GM21825 (cell line): ENCODE results near the gene AMFR.
"Not testable (repeated sequence)": the region's sequence is repeated elsewhere in the genome, so short reads cannot be mapped to it uniquely, and the experiment has no call there.

Experiments
- ATAC-seq: cut with Tn5 transposase; IDR thresholded peaks from one replicate; pipeline ENCODE4 v1.9.1; 2021; ENCODE audit warnings: mild to moderate bottlenecking, moderate library complexity; ENCODE audit not compliant: unreplicated experiment

AMFR gene

GRCh38 chr16:56396724-56397123 lies 28.6 kb downstream of the AMFR start:
- ATAC-seq, result not testable (repeated sequence)

DNA sequence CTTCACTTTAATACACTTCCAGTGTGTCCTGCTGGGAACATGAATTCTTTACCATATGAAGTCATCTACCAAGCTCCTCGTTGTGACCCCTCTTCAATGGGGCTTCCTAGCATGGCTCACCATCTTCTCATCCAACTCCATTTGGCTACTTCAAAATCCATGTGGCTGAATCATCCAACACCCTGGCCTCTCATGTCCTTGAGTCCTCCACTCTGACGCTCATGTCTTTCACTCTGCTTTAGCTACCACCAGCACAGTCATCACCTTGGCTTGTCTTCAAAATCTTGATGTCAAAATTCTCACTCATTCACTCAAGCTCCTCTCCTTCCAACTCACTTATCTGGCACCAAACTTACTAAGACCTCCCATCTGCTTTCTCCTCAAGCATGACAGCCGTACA lies 35.8 kb downstream of the AMFR start:
- ATAC-seq, result no peak

- no peak for ATAC-seq
Observed at GRCh38 chr16:56388209-56388608, 37.1 kb downstream of the AMFR start.

DNA sequence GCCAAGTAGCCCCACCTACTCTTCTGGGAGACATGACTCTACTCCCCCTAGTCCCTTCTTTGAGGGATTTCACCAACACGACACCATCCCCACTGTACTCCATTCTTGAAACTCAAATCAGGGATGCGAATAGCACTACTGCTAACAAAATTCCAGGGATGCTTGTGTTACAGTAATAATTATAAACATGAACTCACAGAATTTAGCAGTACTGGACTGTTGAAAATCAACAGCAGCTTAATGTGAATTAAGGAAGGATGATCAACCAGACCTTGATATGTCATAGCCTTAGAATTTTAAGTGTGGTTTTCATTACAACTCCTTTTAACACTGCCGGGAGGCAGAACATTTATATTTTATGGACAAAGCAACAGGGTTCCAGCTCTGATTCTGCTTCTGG lies 37.9 kb downstream of the AMFR start:
- ATAC-seq, result no peak

- ATAC-seq, result no peak
Observed at GRCh38 chr16:56384074-56384721, 41.1 kb downstream of the AMFR start.

DNA sequence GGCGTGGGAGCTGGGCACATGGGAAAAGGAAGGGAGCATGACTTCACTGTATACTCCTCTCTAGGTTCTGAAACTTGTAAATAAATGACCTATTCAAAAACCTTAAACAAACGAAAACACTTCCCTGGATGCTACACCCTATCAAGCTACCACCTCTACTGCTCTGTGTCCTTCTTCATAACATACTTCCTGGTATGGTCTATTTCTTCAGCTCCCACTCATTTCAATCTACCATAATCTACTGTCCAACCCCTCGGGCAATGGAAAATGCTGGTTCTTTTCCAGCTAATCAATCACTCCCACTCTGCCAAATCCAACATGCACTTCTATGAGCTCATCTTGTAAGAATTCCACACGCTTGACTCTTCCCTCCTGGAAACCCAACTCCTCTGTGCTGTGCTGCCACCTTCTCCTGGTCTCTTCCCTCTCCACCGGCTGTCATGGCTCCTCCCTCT lies 42.4 kb downstream of the AMFR start:
- ATAC-seq, result no peak

DNA sequence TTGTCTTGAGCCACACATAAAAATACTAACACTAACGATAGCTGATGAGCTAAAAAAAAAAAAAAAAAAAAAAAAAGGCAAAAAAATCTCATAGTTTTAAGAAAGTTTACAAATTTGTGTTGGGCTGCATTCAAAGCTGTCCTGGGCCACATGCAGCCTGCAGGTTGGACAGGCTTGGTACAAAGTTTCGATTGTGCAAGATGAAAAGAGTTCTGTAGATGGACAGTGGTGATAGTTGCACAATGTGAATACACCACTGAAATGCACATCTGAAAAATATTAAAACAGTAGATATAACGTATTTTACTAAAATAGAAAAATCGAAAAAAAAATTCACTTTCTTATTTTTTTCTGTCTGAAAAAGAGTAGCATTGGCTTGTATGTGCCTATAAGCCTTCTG lies 42.9 kb downstream of the AMFR start:
- ATAC-seq, result no peak

DNA sequence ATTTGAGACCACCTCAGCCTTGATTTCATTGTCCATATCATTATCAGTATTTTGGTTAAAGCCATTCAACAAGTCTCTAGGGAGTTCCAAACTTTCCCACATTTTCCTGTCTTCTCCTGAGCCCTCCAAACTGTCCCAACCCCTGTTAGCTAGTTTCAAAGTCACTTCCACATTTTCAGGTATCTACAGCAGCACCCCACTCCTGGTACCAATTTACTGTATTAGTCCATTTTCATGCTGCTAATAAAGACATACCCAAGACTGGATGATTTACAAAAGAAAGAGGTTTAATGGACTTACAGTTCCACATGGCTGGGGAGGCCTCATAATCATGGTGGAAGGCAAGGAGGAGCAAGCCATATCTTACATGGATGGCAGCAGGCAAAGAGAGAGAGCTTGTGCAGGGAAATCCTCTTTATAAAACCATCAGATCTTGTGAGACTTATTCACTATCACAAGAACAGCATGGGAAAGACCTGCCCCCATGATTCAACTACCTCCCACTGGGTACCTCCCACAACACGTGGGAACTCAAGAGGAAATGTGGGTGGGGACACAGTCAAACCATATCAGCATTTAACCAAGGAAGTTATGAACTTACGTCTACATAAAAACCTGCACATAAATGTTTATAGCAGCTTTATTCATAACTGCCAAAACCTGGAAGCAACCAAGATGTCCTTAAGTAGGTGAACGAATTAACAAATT lies 44.4 kb downstream of the AMFR start:
- ATAC-seq, result not testable (repeated sequence)

DNA sequence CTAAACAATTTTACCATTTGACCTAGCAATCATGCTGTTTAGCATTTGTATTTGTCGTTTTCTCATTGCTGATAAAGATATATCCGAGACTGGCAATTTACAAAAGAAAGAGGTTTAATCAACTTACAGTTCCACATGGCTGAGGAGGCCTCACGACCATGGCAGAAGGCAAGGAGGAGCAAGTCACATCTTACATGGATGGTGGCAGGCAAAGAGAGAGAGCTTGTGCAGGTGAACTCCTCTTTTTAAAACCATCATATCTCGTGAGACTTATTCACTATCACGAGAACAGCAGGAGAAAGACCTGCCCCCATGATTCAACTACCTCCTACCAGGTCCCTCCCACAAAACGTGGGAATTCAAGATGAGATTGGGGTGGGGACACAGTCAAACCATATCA lies 46.3 kb downstream of the AMFR start:
- ATAC-seq, result not testable (repeated sequence)

- ATAC-seq, result not testable (repeated sequence)
Observed at GRCh38 chr16:56375792-56376191, 49.6 kb downstream of the AMFR start.

DNA sequence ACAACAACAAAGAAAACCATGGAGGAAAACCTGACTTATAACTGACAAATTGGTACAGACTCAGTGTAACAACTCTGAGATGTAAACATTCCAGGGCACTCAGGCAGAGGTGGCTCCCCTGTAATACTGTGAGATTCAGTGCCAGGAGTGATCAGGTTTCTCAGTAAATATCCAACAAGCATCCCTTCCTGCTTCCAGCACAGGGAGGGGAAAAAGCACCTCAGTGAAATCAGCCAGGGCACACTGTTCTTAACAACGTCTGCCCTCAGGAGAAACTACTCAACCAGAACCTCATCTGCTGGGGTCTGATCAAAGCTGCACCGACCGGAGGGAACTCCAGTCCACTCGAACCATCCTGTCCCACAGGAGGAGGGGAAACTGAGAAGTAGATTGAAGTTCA lies 52.3 kb downstream of the AMFR start:
- no peak for ATAC-seq

DNA sequence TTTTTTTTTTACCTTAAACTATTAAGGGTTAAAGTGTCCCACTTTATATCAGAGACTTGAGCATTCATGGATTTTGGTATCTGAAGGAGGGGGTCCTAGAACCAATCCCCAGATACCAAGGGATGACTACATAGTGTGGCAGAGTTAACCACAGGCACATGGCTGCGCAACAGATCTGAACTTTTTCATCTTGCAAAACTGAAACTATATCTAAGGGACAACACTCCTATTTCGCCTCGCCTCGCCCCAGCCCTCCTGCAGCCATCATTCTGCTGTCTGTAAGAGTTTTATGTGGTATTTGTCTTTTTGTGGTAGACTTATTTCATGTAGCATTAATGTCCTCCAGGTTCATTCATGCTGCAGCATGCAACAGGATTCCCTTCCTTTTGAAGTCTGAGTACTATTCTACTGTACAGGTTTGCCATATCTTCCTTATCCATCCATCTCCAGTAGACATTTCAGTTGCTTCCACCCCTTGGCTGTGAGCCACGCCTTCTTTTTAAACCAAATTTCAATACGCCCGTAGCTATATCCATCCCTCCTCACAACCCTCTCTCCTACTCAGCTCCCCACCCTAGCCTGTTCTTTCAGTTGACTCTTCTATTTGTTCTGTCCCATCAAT lies 53.2 kb downstream of the AMFR start:
- no peak for ATAC-seq

DNA sequence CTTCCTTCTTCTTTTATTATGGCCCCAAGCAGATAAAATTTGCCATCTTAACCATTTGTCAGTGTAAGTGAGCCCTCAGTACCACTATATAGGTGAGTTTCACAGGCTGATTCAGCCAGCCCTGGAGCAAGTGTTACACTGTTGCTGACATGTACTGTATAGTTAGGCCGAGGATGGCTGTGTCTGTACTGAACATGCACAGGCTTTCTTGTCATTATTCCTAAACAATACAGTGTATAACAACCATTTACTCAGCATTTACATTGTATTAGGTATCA lies 53.7 kb downstream of the AMFR start:
- ATAC-seq, result no peak

DNA sequence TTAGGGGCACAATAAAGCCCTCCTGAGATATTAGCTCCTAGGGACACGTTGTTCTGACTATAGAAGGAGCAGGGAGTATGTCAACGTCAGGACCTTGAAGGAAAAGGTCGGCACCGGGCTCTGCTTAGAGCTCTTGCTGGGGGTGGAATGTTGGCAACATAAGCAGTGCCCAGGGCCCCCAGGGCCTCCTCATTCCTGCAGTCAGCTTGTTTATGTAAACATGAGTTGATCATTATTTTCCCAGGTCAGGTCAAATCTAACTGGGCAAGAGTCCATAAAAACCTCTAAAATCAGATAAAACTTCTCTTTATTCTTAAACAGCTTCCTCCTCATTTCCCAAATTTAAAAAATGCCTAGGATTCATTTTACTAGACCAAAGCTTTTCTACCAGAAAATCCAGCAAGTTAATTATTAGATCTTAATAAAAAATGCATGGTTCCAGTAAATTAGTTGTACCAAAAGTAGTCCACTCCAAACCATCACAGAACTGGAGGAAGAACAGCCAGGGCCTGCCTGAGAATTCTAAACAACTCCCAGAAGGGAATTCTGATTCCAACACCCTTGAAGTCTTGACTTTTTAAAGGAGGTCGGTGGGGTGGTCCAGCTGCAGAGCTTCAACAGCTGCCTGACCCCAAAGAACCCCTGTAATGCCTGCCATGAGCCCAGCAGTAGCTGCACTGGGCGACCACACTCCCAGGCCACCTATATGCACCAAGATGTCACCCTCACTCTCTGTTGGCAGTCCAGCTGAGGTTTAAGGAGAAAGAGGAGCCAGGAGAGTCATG lies 54.3 kb downstream of the AMFR start:
- no peak for ATAC-seq

DNA sequence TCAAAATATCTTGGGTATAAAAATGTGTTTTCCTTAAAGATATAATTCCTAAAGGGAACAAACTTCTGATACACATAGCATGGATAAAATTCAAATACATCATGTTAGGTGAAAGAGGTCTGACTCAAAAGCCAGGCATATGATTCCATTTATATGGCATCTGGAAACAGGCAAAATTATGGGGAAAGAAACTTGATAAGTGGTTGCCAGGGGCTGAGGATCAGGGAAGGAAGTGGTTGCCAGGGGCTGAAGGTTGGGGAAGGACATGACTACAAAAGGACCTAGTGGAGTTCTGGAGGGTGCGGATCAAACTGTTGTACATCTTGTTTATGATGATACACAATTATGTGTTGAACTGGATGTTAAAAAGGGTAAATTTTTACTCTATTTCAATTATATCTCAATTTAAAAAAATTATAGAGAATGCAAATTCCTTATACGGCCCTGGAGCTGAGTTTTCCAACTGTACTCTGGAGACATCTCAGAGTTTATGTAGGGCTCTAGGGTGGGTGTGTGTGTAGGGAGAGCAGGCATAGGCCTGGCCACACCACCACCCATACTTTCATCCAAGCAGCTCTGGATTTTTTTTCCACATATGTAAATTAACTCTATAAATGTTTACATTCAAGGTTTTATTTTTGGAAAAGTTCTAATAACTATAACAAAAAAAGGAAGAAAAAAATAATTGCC lies 55.0 kb downstream of the AMFR start:
- no peak for ATAC-seq

GRCh38 chr16:56369202-56369601 lies 56.1 kb downstream of the AMFR start:
- ATAC-seq, result no peak

- ATAC-seq, result no peak
Observed at GRCh38 chr16:56368545-56368944, 56.8 kb downstream of the AMFR start.

DNA sequence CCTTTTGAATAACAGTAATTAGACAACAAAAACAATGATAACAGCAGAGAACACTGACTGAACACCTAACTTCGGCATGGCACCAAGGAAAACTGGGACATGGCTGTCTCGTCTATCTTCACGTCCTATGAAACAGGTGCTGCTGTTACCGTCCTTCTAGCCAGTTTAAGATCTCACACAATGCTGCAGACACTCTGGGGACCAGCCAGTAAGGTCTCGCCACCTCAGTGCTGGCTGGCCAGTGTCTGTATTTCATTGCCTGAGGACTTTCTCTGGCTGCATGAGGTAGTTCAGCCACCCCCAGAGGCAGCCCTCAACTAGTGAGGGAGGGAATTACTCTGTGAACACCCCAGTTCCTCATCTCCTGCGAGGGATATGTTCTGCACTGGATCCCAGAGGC lies 57.6 kb downstream of the AMFR start:
- ATAC-seq, result no peak

DNA sequence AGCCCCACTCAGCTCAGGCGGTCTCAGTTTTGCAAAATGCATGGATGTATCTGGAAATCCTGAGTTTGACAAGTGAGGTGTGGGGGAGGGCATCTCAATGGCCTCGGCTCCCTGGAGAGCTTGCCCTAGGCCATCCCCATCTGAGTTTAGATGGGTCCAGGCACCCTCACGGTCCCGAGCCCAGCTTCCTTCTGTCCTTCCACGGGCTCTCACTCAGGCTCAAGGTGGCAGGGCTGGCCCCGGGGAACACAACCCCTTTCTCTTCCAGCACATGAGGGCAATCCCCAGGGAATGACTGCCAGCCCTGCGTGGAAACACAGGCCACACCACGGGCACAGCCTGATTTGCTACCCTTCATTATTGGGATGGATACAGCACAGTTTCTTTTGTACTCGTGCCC lies 58.4 kb downstream of the AMFR start:
- ATAC-seq, result no peak

- ATAC-seq, result no peak
Observed at GRCh38 chr16:56365552-56365951, 59.8 kb downstream of the AMFR start.

DNA sequence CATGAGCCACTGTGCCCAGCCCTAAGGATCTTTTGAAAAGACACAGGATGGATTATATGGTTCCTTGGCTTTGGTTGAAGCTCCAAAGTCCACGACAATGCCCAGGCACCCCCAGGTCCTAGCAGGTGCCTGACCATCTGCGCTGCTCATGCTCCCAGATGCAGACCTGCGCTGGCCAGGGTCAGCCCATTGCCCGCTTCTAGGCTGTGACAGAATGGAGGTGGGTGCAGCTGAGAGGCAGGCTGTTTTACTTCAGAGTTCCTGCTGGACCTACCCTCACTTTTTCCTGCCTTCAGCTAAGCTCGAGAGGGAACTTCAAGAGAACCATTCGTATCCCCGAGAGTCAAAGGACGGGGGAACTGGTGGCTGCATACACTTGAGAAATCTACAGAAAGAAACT lies 60.5 kb downstream of the AMFR start:
- ATAC-seq, result no peak
